Urinary bladder (tissue), 4 donors: ENCODE results near the gene TFDP1. TPM values are rescaled to one million over a fixed set of nuclear protein-coding genes. Genes with fewer than 3 reads are reported as not detected.

Source experiments
- DNase-seq: peaks from one replicate; pipeline ENCODE4 v3.0.0-alpha.2; 2015; ENCODE audit errors: extremely low spot score
- H3K27ac ChIP-seq: one replicate; pipeline ENCODE4 v1.5.1; 2013; ENCODE audit warnings: low read depth, mild to moderate bottlenecking, moderate library complexity
- H3K36me3 ChIP-seq: one replicate; pipeline ENCODE4 v1.6.1; 2013; ENCODE audit warnings: mild to moderate bottlenecking, moderate library complexity; ENCODE audit not compliant: insufficient read depth
- H3K4me1 ChIP-seq: one replicate; pipeline ENCODE4 v1.6.1; 2013; ENCODE audit warnings: mild to moderate bottlenecking, moderate library complexity; ENCODE audit not compliant: insufficient read depth
- H3K4me3 ChIP-seq: one replicate; pipeline ENCODE4 v1.5.1; 2013; ENCODE audit warnings: low read depth, low read length
- WGBS: extraction: QIAGEN DNeasy Blood & Tissue Kit; methylation state at CpG from one replicate; pipeline ENCODE4 v1.1.7; 2013; 5-methylcytosine and 5-hydroxymethylcytosine counted together
- polyA plus RNA-seq: library from polyadenylated mRNA; stranded (reverse); fragments of 200-250 nt; gene quantifications from one replicate; pipeline ENCODE4 v1.2.3, GENCODE V29; 2013
- total RNA-seq: library from RNA; depleted of rRNA; stranded (reverse); fragments of >200 nt; gene quantifications from one replicate; pipeline ENCODE4 v1.2.3, GENCODE V29; 2014
- donor health status: healthy with polysubstance abuse.
- donor health status: healthy.

The TFDP1 gene
- total and polyA plus RNA-seq, 2 donors: 33.6 to 44.4 TPM

DNA sequence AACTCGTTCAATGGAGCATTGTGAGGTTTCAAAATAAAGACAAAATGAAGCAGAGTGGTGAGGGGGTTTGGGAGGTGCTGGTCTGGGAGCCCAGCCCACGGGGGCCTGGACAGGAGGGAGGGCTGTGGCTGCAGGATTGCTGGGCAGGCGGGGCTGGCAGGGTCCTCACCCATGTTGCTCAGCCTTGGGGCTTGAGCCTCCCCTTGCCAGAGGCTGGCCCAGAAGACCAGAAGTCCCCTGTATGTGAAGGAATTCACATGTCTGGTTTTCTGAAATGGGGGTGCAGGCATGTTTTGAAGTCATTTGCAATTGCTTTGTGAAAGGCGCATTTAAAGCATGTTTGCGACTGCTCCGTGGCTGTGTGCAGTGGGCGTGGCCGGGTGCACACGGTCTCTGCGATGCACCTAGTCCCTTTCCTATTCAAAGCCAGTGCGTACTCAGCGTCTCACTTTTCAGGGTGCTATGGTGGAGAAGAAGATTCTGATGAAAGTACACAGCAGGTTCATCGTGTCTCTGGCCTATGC lies 84.7 kb downstream of the TFDP1 start:
- H3K27ac ChIP-seq: no peak overlapping the region
- H3K36me3 ChIP-seq: no peaks in the 10 kb centered on the region
- H3K4me1 ChIP-seq: no peaks in the 10 kb centered on the region
- 74% methylated on average over 13 of the region's 13 CpGs for WGBS
- DNase-seq: no peak
- H3K4me3 ChIP-seq: no peak overlapping the region

- Histone ChIP-seq H3K4me3 (no peak overlapping the region), H3K27ac (no peak overlapping the region), H3K36me3 (no peaks in the 10 kb centered on the region), H3K4me1 (no peaks in the 10 kb centered on the region)
- WGBS: 81% methylated on average over 21 of the region's 21 CpGs
- DNase-seq: no peak
These were observed 85.3 kb downstream of the TFDP1 start for GRCh38 chr13:113669755-113670341.

- Histone ChIP-seq H3K4me3 (no peak overlapping the region), H3K36me3 (no peaks in the 10 kb centered on the region), H3K27ac (no peak overlapping the region), H3K4me1 (no peaks in the 10 kb centered on the region)
- 93% methylated on average over 19 of the region's 19 CpGs for WGBS
- no peak for DNase-seq
These were observed 86.0 kb downstream of the TFDP1 start for GRCh38 chr13:113670541-113670940.

DNA sequence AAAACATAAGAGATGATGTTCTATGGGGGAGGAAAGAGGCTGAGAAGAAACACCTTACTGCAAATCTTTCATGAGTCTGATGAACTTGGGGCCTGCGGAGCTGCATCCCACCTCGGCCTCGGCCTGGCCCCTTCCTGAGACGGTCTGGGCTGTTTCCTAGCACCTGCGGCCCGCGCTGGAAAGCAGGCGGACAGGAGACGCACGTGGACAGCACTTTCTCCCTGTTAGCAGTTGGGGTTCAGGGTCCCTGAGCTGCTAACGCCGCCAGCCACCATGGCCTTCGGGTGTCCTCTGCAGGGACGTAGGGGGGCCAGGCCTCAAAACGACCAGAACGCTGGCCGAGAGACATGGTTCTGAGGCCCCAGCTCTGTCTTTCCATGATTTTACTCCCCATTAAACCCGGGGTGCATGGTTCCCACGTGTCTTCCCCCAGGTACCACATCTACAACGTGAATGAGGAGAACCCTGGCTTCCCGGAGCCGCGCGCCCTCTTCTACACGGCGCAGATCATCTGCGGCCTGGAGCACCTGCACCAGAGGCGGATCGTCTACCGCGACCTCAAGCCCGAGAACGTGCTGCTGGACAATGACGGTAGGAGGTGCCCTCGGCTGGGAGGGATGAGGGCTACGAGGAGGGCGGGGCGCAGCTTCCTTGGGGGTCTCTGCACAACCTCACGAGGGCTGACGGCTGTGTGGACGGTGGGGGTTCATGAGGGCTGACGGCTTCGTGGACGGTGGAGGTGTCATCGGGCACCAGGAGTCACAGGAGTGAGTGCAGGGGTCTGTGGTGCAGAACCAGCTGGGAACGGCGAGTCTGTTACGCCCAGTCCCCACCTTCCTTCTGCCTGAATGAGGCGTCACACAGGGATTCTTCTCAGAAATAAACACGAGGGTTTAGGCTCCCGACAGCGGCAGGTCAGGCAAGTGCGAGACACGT lies 86.8 kb downstream of the TFDP1 start:
- DNase-seq: no peak
- Histone ChIP-seq H3K36me3 (no peaks in the 10 kb centered on the region), H3K4me1 (no peaks in the 10 kb centered on the region), H3K27ac (no peak overlapping the region), H3K4me3 (no peak overlapping the region)
- WGBS: 90% methylated on average over 54 of the region's 54 CpGs

DNA sequence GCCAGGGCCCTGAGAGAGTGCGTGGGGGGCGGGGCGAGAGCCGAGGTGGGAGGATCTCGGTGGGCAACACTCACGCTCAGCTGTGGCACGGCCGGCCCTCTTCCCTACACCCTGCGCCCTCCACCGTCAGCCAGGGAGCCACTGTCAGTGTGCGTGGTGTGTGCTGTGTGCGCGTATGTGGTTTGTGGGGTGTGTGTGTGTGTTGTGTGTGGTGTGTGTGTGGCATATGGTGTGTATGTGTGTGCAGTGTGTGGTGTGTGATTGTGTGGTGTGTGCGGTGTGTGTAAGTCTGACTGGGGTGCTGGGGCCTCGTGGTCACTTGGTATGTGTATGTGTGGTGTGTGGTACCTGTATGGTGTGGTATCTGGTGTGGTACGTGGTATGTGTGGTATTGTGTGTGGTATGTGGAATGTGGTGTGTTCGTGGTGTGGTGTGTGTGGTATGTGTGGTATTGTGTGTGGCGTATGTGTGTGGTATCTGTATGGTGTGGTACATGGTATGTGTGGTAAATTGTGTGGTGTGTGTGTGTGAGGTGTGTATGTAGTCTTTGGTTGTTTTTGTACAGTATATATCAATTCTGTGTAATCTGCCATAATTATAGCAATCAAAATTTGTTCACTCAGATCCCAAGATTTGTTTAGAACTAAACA lies 87.6 kb downstream of the TFDP1 start:
- no peaks in the 10 kb centered on the region for H3K4me1 ChIP-seq
- no peak for DNase-seq
- H3K36me3 ChIP-seq: no peaks in the 10 kb centered on the region
- 86% methylated on average over 18 of the region's 18 CpGs for WGBS
- no peak overlapping the region for H3K4me3 ChIP-seq
- no peak overlapping the region for H3K27ac ChIP-seq

Other genes starting within 250 kb of the TFDP1 start
- 3.9 TPM for gene GRTP1, start 220.6 kb upstream of the TFDP1 start, total RNA-seq
- 8.4 TPM for gene GRTP1, start 220.6 kb upstream of the TFDP1 start, polyA plus RNA-seq
- gene ADPRHL1, start 131.3 kb upstream of the TFDP1 start, total RNA-seq: 6.0 TPM
- gene ADPRHL1, start 131.3 kb upstream of the TFDP1 start, polyA plus RNA-seq: 2.6 TPM
- gene DCUN1D2, start 94.0 kb upstream of the TFDP1 start, total RNA-seq: 21.3 TPM
- gene DCUN1D2, start 94.0 kb upstream of the TFDP1 start, polyA plus RNA-seq: 14.7 TPM
- not detected for gene ATP4B, start 73.4 kb downstream of the TFDP1 start, total RNA-seq
- gene ATP4B, start 73.4 kb downstream of the TFDP1 start, polyA plus RNA-seq: not detected
- gene GRK1, start 82.5 kb downstream of the TFDP1 start, total RNA-seq: 0.05 TPM
- 0.03 TPM for gene GRK1, start 82.5 kb downstream of the TFDP1 start, polyA plus RNA-seq
- 4.9 TPM for gene TMEM255B, start 174.5 kb downstream of the TFDP1 start, total RNA-seq
- 17.5 TPM for gene TMEM255B, start 174.5 kb downstream of the TFDP1 start, polyA plus RNA-seq